ENCODE data around the gene GOLM1.

Gene GOLM1

GRCh38 chr9:86046930-86047341 is 52.4 kb downstream of the GOLM1 start:
- H3K9me3 ChIP-seq (ENCODE audit: control insufficient read depth in 2 of 2, low read length in 2 of 2), result no peaks in the 10 kb centered on the region
- no peak overlapping the region for H3K27ac ChIP-seq (ENCODE audit: low read depth in 2 of 2, low read length in 2 of 2)
- no peak overlapping the region for H3K4me3 ChIP-seq (ENCODE audit: low read length in 2 of 2)
- no peak overlapping the region for H3K9ac ChIP-seq (ENCODE audit: low read depth in 1 of 2, low read length in 2 of 2)
- no peaks in the 10 kb centered on the region for H3K27me3 ChIP-seq (ENCODE audit: control insufficient read depth in 2 of 2, insufficient read depth in 2 of 2, low read length in 2 of 2)
- peaks cover 0 to 5% of the 10 kb centered on the region in 2 donors for H3K4me1 ChIP-seq (ENCODE audit: control insufficient read depth in 2 of 2, insufficient read depth in 2 of 2, low read length in 2 of 2)
- peaks cover 5 to 8% of the 10 kb centered on the region in 2 donors for H3K36me3 ChIP-seq (ENCODE audit: control insufficient read depth in 2 of 2, insufficient read depth in 2 of 2, low read length in 2 of 2)

DNA sequence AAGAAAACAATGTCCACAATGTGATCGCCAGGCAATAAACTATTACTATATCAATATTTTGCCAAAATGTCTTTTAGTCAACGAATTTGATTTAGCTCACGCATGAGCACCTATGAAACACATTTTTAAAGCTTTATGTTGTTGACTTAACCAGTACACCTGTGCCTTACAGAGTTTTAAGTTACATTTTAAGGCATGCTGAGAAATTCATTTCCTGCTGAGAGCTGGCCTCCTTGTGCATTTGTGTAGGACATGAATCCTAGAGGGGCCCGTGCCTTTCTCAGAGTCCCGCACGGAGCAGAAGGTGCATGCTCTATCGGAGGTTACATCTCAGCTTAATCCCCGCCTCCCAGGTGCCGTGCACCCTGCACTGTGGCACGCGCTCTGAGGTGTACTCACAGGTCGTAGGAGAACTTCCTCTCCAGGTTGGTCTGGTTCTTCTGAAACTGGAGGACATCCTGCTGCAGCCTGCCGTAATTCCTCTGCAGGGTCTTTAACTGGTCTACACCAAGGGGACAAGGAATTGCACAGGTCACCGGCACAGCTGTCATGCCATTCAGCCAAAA is 53.2 kb downstream of the GOLM1 start:
- Histone ChIP-seq H3K27me3 (ENCODE audit: control insufficient read depth in 2 of 2, insufficient read depth in 2 of 2, low read length in 2 of 2) (no peaks in the 10 kb centered on the region), H3K9ac (ENCODE audit: low read depth in 1 of 2, low read length in 2 of 2) (no peak overlapping the region), H3K27ac (ENCODE audit: low read depth in 2 of 2, low read length in 2 of 2) (peak overlapping the region in 1 of 2 donors; percentile 24)

DNA sequence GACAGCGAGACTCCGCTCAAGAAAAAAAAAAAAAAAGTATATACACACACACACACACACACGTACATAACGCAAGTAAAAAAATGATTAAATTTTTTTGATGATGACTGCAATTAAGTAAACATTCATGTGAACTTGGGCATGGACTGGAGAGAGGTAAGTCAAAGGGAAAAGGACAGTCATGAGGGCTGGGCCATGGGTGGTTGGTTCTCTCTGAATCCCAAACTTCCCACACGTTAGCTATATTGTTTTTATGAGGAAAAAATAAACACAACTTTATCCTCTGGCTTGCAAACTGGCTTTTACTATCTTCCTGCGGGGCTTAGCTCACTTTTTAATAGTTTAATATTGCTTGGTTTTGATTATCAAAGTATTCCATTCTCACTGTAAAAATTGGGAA is 53.7 kb downstream of the GOLM1 start:
- no peak overlapping the region for H3K4me3 ChIP-seq (ENCODE audit: low read length in 2 of 2)
- peak overlapping the region in 1 of 2 donors; percentile 24 for H3K27ac ChIP-seq (ENCODE audit: low read depth in 2 of 2, low read length in 2 of 2)
- peaks cover 3 to 9% of the 10 kb centered on the region in 2 donors for H3K4me1 ChIP-seq (ENCODE audit: control insufficient read depth in 2 of 2, insufficient read depth in 2 of 2, low read length in 2 of 2)
- no peaks in the 10 kb centered on the region for H3K27me3 ChIP-seq (ENCODE audit: control insufficient read depth in 2 of 2, insufficient read depth in 2 of 2, low read length in 2 of 2)
- peaks cover 6% of the 10 kb centered on the region in 2 donors for H3K36me3 ChIP-seq (ENCODE audit: control insufficient read depth in 2 of 2, insufficient read depth in 2 of 2, low read length in 2 of 2)
- H3K9ac ChIP-seq (ENCODE audit: low read depth in 1 of 2, low read length in 2 of 2), result no peak overlapping the region
- H3K9me3 ChIP-seq (ENCODE audit: control insufficient read depth in 2 of 2, low read length in 2 of 2), result no peaks in the 10 kb centered on the region

More for the DNA sequence above, 53.2 kb downstream of the GOLM1 start:
- Histone ChIP-seq H3K4me3 (ENCODE audit: low read length in 2 of 2) (peak overlapping the region in 1 of 2 donors; percentile 4), H3K4me1 (ENCODE audit: control insufficient read depth in 2 of 2, insufficient read depth in 2 of 2, low read length in 2 of 2) (peaks cover 3 to 9% of the 10 kb centered on the region in 2 donors), H3K36me3 (ENCODE audit: control insufficient read depth in 2 of 2, insufficient read depth in 2 of 2, low read length in 2 of 2) (peaks cover 5% of the 10 kb centered on the region in 2 donors), H3K9me3 (ENCODE audit: control insufficient read depth in 2 of 2, low read length in 2 of 2) (no peaks in the 10 kb centered on the region)

DNA sequence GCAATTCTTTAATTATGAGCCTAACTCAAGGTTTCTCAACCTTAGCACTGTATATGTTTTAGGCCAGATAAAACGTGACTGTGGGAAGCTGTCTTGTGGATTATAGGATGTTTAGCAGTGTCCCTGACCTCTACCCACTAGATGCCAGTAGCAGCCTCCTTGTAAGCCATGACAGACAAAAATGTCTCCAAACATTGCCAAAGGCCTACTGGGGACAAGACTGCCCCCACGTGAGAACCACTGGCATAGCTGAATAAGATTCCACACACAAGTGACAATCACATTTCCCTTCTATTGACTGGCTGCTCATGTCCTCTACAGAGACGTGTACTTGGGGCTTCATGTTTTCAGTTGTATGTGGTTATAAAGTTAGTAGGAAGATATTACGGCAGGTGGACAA is 55.4 kb downstream of the GOLM1 start:
- Histone ChIP-seq H3K9ac (ENCODE audit: low read depth in 1 of 2, low read length in 2 of 2) (no peak overlapping the region), H3K4me1 (ENCODE audit: control insufficient read depth in 2 of 2, insufficient read depth in 2 of 2, low read length in 2 of 2) (peaks cover 3 to 9% of the 10 kb centered on the region in 2 donors), H3K36me3 (ENCODE audit: control insufficient read depth in 2 of 2, insufficient read depth in 2 of 2, low read length in 2 of 2) (peaks cover 11 to 12% of the 10 kb centered on the region in 2 donors), H3K27ac (ENCODE audit: low read depth in 2 of 2, low read length in 2 of 2) (no peak overlapping the region), H3K4me3 (ENCODE audit: low read length in 2 of 2) (no peak overlapping the region), H3K27me3 (ENCODE audit: control insufficient read depth in 2 of 2, insufficient read depth in 2 of 2, low read length in 2 of 2) (no peaks in the 10 kb centered on the region), H3K9me3 (ENCODE audit: control insufficient read depth in 2 of 2, low read length in 2 of 2) (no peaks in the 10 kb centered on the region)

DNA sequence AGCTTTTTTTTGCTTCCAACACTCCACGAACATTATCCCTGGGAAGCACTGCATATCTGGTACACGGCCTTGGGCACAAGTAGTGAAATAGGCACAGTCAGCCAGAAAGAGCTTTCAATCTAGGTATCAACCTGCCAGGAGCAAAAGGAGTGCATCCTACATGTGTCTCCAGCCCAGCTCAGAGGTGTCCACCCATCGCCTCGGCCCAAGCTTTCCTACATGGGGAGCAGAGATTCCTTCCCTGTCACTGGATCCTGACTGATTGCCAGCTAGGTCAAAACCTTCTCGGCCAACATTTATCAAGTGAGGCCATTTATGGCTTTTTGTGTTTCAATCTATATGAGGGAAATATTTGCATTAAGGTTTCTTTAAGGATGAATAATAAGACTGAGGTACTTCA is 55.8 kb downstream of the GOLM1 start:
- Histone ChIP-seq H3K9me3 (ENCODE audit: control insufficient read depth in 2 of 2, low read length in 2 of 2) (no peaks in the 10 kb centered on the region), H3K9ac (ENCODE audit: low read depth in 1 of 2, low read length in 2 of 2) (no peak overlapping the region), H3K4me3 (ENCODE audit: low read length in 2 of 2) (no peak overlapping the region), H3K36me3 (ENCODE audit: control insufficient read depth in 2 of 2, insufficient read depth in 2 of 2, low read length in 2 of 2) (peaks cover 11 to 12% of the 10 kb centered on the region in 2 donors), H3K27ac (ENCODE audit: low read depth in 2 of 2, low read length in 2 of 2) (no peak overlapping the region), H3K4me1 (ENCODE audit: control insufficient read depth in 2 of 2, insufficient read depth in 2 of 2, low read length in 2 of 2) (peaks cover 3 to 9% of the 10 kb centered on the region in 2 donors), H3K27me3 (ENCODE audit: control insufficient read depth in 2 of 2, insufficient read depth in 2 of 2, low read length in 2 of 2) (no peaks in the 10 kb centered on the region)

DNA sequence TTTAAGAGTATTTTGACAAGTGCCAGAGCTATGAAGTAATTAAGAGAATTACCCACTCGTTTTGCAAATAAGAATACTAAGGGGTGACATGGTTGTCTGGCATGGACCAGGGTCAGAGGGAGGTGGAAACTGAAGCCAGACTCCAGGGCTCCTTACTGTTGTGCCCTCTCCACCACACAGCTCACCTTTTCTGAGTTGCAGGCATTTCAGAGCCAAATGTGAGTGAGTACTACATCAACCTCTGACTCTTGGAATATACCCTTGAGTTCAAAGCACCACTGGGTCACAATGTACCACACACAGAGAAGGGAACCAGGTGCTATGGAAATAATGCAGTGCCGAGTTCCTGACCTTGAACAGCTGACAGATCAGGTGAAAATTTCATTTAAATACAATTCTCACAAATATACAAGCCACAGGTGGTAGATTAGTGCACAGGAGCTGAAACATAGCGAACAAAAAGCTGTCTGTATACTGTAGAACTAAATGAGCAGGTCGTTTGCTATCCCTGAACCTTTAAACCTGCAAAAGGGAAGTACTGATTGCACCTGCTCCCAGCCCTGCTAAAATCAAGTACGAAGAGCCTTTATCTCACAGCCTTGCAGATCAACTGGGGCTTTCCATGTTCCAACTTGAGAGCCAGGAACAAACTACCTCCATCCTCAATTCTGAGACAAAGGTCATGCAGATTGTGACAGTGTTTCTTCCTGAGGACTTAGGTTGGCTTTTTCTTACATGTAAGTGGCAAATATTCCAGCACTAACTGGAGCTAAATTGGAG is 57.0 kb downstream of the GOLM1 start:
- Histone ChIP-seq H3K9me3 (ENCODE audit: control insufficient read depth in 2 of 2, low read length in 2 of 2) (no peaks in the 10 kb centered on the region), H3K27ac (ENCODE audit: low read depth in 2 of 2, low read length in 2 of 2) (no peak overlapping the region), H3K4me3 (ENCODE audit: low read length in 2 of 2) (no peak overlapping the region), H3K36me3 (ENCODE audit: control insufficient read depth in 2 of 2, insufficient read depth in 2 of 2, low read length in 2 of 2) (peaks cover 12 to 14% of the 10 kb centered on the region in 2 donors), H3K4me1 (ENCODE audit: control insufficient read depth in 2 of 2, insufficient read depth in 2 of 2, low read length in 2 of 2) (peaks cover 3 to 9% of the 10 kb centered on the region in 2 donors), H3K27me3 (ENCODE audit: control insufficient read depth in 2 of 2, insufficient read depth in 2 of 2, low read length in 2 of 2) (no peaks in the 10 kb centered on the region), H3K9ac (ENCODE audit: low read depth in 1 of 2, low read length in 2 of 2) (no peak overlapping the region)

- Histone ChIP-seq H3K9me3 (ENCODE audit: control insufficient read depth in 2 of 2, low read length in 2 of 2) (no peaks in the 10 kb centered on the region), H3K9ac (ENCODE audit: low read depth in 1 of 2, low read length in 2 of 2) (peak overlapping the region in 1 of 2 donors; percentile 2), H3K4me1 (ENCODE audit: control insufficient read depth in 2 of 2, insufficient read depth in 2 of 2, low read length in 2 of 2) (peaks cover 7 to 10% of the 10 kb centered on the region in 2 donors), H3K27ac (ENCODE audit: low read depth in 2 of 2, low read length in 2 of 2) (no peak overlapping the region), H3K4me3 (ENCODE audit: low read length in 2 of 2) (no peak overlapping the region), H3K36me3 (ENCODE audit: control insufficient read depth in 2 of 2, insufficient read depth in 2 of 2, low read length in 2 of 2) (peaks cover 12 to 14% of the 10 kb centered on the region in 2 donors), H3K27me3 (ENCODE audit: control insufficient read depth in 2 of 2, insufficient read depth in 2 of 2, low read length in 2 of 2) (no peaks in the 10 kb centered on the region)
These were observed 58.0 kb downstream of the GOLM1 start for GRCh38 chr9:86041311-86041741.

DNA sequence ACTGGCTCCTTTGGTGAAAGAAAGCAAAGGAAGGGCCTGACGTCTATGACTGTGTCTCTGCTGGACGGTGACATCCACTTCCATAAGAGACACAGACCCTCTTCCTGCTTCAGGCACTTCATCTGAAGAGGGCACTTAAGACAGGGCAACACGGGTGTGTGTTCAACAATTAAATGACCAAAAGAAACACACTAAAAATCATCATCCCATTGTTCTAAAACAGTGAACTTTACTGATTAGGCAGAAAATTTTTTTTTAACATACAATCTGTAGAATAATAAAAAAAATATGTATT is 58.5 kb downstream of the GOLM1 start:
- Histone ChIP-seq H3K27ac (ENCODE audit: low read depth in 2 of 2, low read length in 2 of 2) (no peak overlapping the region), H3K27me3 (ENCODE audit: control insufficient read depth in 2 of 2, insufficient read depth in 2 of 2, low read length in 2 of 2) (no peaks in the 10 kb centered on the region), H3K36me3 (ENCODE audit: control insufficient read depth in 2 of 2, insufficient read depth in 2 of 2, low read length in 2 of 2) (peaks cover 12 to 14% of the 10 kb centered on the region in 2 donors), H3K4me3 (ENCODE audit: low read length in 2 of 2) (no peak overlapping the region), H3K9ac (ENCODE audit: low read depth in 1 of 2, low read length in 2 of 2) (no peak overlapping the region), H3K9me3 (ENCODE audit: control insufficient read depth in 2 of 2, low read length in 2 of 2) (no peaks in the 10 kb centered on the region), H3K4me1 (ENCODE audit: control insufficient read depth in 2 of 2, insufficient read depth in 2 of 2, low read length in 2 of 2) (peaks cover 7 to 11% of the 10 kb centered on the region in 2 donors)

DNA sequence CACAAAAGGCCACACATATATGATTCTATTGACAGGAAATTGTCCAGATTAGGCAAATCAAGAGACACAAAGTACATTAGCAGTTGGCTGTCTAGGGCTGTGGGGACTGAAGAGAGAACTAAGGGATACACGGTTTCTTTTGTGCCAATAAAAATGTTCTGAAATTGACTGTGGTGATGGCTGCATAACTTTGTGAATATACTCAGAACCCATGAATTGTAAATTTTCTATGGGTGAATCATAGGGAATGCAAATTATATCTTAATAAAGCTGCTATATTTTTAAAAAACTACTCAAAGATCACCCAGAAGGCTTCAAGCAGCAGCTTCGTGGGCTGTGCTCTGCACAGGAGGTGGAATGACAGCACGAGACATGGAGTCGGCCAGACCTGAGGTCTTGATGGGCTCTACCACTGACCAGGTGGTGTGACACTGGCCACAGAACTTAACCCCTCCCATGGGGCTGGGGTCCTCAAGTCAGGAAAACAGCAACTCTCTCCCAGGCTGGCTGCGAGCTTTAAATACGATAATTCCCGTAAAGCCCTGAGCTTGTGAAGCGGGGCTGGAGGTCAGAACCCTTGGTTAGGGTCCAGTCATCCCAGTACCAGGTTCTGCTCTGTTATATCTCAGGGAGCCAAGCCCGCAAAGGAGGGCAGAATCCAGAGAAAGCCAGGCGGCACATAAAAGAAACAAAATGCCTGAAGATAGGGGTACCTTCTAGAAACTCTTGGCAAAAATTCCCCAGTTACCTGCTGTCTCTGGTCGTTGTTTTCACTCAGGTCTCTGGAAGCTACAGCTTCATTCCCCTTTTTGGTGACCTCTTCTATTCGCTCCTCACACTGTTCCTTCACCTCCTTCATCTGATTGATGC is 59.1 kb downstream of the GOLM1 start:
- H3K9ac ChIP-seq (ENCODE audit: low read depth in 1 of 2, low read length in 2 of 2), result no peak overlapping the region
- H3K4me1 ChIP-seq (ENCODE audit: control insufficient read depth in 2 of 2, insufficient read depth in 2 of 2, low read length in 2 of 2), result peaks cover 7 to 11% of the 10 kb centered on the region in 2 donors
- no peak overlapping the region for H3K4me3 ChIP-seq (ENCODE audit: low read length in 2 of 2)
- no peaks in the 10 kb centered on the region for H3K27me3 ChIP-seq (ENCODE audit: control insufficient read depth in 2 of 2, insufficient read depth in 2 of 2, low read length in 2 of 2)
- H3K36me3 ChIP-seq (ENCODE audit: control insufficient read depth in 2 of 2, insufficient read depth in 2 of 2, low read length in 2 of 2), result peaks cover 12 to 14% of the 10 kb centered on the region in 2 donors
- no peak overlapping the region for H3K27ac ChIP-seq (ENCODE audit: low read depth in 2 of 2, low read length in 2 of 2)
- no peaks in the 10 kb centered on the region for H3K9me3 ChIP-seq (ENCODE audit: control insufficient read depth in 2 of 2, low read length in 2 of 2)

GRCh38 chr9:86036555-86036954 is 62.8 kb downstream of the GOLM1 start:
- peak overlapping the region; percentile 57 for H3K27ac ChIP-seq (ENCODE audit: low read depth in 2 of 2, low read length in 2 of 2)
- peak overlapping the region in 1 of 2 donors; percentile 8 for H3K9ac ChIP-seq (ENCODE audit: low read depth in 1 of 2, low read length in 2 of 2)
- H3K4me3 ChIP-seq (ENCODE audit: low read length in 2 of 2), result no peak overlapping the region
- H3K4me1 ChIP-seq (ENCODE audit: control insufficient read depth in 2 of 2, insufficient read depth in 2 of 2, low read length in 2 of 2), result peaks cover 5 to 11% of the 10 kb centered on the region in 2 donors
- no peaks in the 10 kb centered on the region for H3K9me3 ChIP-seq (ENCODE audit: control insufficient read depth in 2 of 2, low read length in 2 of 2)
- peaks cover 26 to 33% of the 10 kb centered on the region in 2 donors for H3K36me3 ChIP-seq (ENCODE audit: control insufficient read depth in 2 of 2, insufficient read depth in 2 of 2, low read length in 2 of 2)
- no peaks in the 10 kb centered on the region for H3K27me3 ChIP-seq (ENCODE audit: control insufficient read depth in 2 of 2, insufficient read depth in 2 of 2, low read length in 2 of 2)
